HFFc6 (cell line): ENCODE measurements around the gene URB1. TPM values are rescaled to one million over a fixed set of nuclear protein-coding genes. Genes with fewer than 3 reads are reported as not detected.
A peak's percentile ranks its signal among the peaks of the same experiment; 100 is the strongest.

Experiments used
- DNase-seq: peaks from one replicate; pipeline ENCODE4 v3.0.0-alpha.2; 2018
- H3K27ac Mint-ChIP-seq: 2 replicates; pipeline ENCODE4 v1.8.0; 2020; ENCODE audit warnings: mild to moderate bottlenecking, mixed read lengths
- H3K27me3 Mint-ChIP-seq: 2 replicates; pipeline ENCODE4 v1.8.0; 2021; ENCODE audit warnings: mild to moderate bottlenecking, moderate library complexity, mixed read lengths; ENCODE audit not compliant: insufficient read depth
- H3K36me3 Mint-ChIP-seq: 2 replicates; pipeline ENCODE4 v1.8.0; 2021; ENCODE audit warnings: low read depth, mixed read lengths
- H3K4me1 Mint-ChIP-seq: 2 replicates; pipeline ENCODE4 v1.8.0; 2020; ENCODE audit warnings: low read depth, mixed read lengths
- H3K4me3 Mint-ChIP-seq: 2 replicates; pipeline ENCODE4 v1.8.0; 2020; ENCODE audit warnings: mild to moderate bottlenecking, moderate library complexity, mixed read lengths
- H3K9me3 Mint-ChIP-seq: 2 replicates; pipeline ENCODE4 v1.8.0; 2020; ENCODE audit warnings: mild to moderate bottlenecking, mixed read lengths
- CTCF ChIP-seq: fragments of 200-600 bp; sonication (generic); IDR thresholded peaks from 2 replicates; pipeline ENCODE4 v1.5.0; 2021; ENCODE audit warnings: antibody characterized with exemption, mild to moderate bottlenecking
- total RNA-seq, 6 experiments: library from RNA; stranded (reverse); fragmentation: NEBNext Ultra II Directional; extraction: Animal tissue kit (Norgen Biotek cat#: 25700); gene quantifications; 2 replicates in 1 of 6; 3 replicates in 5 of 6; pipeline ENCODE4 v1.2.3, GENCODE V29; 2021

Gene URB1
- total RNA-seq, 6 experiments from 2014 or later, result 18.4 to 27.0 (median 22.4) TPM

- Mint-ChIP-seq H3K4me1 (no peaks in the 10 kb centered on the region), H3K36me3 (peaks cover 27% of the 10 kb centered on the region), H3K27ac (no peak overlapping the region), H3K9me3 (no peaks in the 10 kb centered on the region), H3K4me3 (no peak overlapping the region), H3K27me3 (no peaks in the 10 kb centered on the region)
- no peak for DNase-seq
- no peak for TF ChIP-seq CTCF
Measured at GRCh38 chr21:32309906-32310460, 82.8 kb downstream of the URB1 start.

- DNase-seq, result no peak
- Mint-ChIP-seq H3K36me3 (peaks cover 26% of the 10 kb centered on the region), H3K27ac (no peak overlapping the region)
Measured at GRCh38 chr21:32308696-32309095, 84.1 kb downstream of the URB1 start.

GRCh38 chr21:32307706-32308105 is 85.1 kb downstream of the URB1 start:
- Mint-ChIP-seq H3K36me3 (peaks cover 20% of the 10 kb centered on the region), H3K9me3 (no peaks in the 10 kb centered on the region), H3K4me1 (no peaks in the 10 kb centered on the region), H3K27ac (no peak overlapping the region), H3K27me3 (peaks cover 2% of the 10 kb centered on the region; the same call in 1 of the 2 replicates), H3K4me3 (no peak overlapping the region)
- DNase-seq, result no peak
- TF ChIP-seq CTCF, result no peak

More at GRCh38 chr21:32308696-32309095, 84.1 kb downstream of the URB1 start:
- Mint-ChIP-seq H3K4me3 (no peak overlapping the region), H3K9me3 (no peaks in the 10 kb centered on the region), H3K27me3 (peaks cover 2% of the 10 kb centered on the region; the same call in 1 of the 2 replicates), H3K4me1 (no peaks in the 10 kb centered on the region)
- TF ChIP-seq CTCF, result no peak

- DNase-seq, result no peak
- Mint-ChIP-seq H3K27me3 (peaks cover 2% of the 10 kb centered on the region; the same call in 1 of the 2 replicates), H3K4me1 (no peaks in the 10 kb centered on the region), H3K27ac (no peak overlapping the region; the same call in 1 of the 2 replicates), H3K36me3 (peaks cover 22% of the 10 kb centered on the region), H3K9me3 (no peaks in the 10 kb centered on the region), H3K4me3 (no peak overlapping the region)
- TF ChIP-seq CTCF, result peak; percentile 47
Measured at GRCh38 chr21:32306021-32306780, 86.6 kb downstream of the URB1 start.

GRCh38 chr21:32304998-32305397 is 87.8 kb downstream of the URB1 start:
- H3K9me3 Mint-ChIP-seq, result no peaks in the 10 kb centered on the region
- H3K36me3 Mint-ChIP-seq, result peaks cover 25% of the 10 kb centered on the region
- TF ChIP-seq CTCF, result no peak
- H3K4me3 Mint-ChIP-seq, result no peak overlapping the region
- peaks cover 2% of the 10 kb centered on the region; the same call in 1 of the 2 replicates for H3K27me3 Mint-ChIP-seq
- H3K4me1 Mint-ChIP-seq, result no peaks in the 10 kb centered on the region
- DNase-seq, result no peak
- H3K27ac Mint-ChIP-seq, result no peak overlapping the region
